HG03064 (cell line): ENCODE measurements around the gene MMUT.
A peak's percentile ranks its signal among the peaks of the same experiment; 100 is the strongest.
"Not testable (repeated sequence)": the region's sequence is repeated elsewhere in the genome, so short reads cannot be mapped to it uniquely, and the experiment has no call there.

Source experiments
- ATAC-seq: cut with Tn5 transposase; IDR thresholded peaks from one replicate; pipeline ENCODE4 v1.9.1; 2021; ENCODE audit warnings: low read depth; ENCODE audit not compliant: unreplicated experiment

The MMUT gene

DNA sequence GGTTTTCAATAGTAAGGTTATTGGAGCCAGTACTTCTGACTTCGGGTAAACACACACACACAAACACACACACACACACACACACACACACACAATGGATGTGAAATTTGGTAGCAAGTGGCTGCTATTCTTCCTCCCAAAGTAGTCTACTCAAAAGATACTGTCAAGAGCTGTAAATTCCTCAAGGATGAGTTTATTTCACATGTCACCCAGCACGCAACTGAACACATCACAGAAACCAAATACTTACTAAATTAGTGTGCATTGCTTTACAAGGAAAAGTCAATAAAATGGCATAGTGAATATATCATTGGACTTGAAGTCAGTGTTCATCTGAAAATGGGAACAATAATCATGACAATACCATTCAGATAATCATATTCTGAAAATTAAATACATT is 32.9 kb downstream of the MMUT start:
- no peak for ATAC-seq

DNA sequence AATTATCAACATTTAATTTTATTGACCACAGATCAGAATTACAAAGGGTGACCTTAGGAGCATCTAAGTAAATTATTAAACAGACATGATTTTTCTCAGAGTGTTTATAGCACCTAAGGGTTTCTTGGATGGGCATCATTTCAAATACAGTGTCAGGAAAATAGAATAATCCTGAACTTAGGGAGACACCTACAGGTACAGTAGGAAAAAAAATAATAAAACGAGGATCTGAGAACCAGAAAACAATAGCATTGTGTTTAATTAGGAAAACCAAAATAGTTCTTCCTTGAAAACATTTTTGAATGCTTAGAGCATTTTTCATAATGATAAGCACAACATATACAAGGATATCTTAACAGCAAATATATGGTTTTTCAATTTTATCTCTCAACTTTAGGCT is 39.2 kb downstream of the MMUT start:
- no peak for ATAC-seq

DNA sequence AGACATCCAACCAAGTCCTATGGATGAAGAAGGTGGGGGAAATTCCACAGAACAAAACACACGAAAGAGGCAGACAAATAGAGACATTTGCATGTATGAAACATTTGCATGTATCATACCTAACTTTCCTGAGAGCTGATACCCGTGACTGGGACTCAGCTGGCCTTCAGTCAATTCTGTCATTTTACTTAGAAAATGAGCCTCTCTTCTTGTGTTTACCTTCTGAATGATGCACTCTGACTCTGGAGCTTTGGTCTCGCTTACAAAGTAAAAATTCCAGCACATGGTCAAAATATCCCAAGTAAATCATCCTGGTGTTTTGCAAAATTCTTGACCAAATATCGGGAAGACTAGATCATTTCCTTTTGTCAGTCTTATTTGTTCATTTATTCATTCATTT is 46.9 kb downstream of the MMUT start:
- ATAC-seq, result no peak

DNA sequence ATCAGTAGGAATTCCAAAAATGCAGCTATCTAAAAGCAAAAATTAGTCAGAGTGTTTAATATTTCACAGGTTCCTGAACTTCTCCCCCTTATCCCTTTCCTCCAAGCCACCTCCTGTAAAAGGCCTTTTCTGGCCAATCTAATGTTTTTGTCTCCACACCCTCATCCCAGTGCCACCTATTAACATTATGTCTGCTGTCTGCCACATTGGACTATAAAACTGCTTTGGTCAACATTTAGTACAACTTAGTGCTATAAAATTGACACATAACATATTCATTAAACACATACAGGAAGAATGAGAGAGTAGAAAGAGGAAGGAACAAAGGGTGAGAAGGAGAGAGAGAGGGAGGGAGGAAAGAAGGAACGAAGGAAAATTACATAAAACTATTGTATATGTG is 47.7 kb downstream of the MMUT start:
- ATAC-seq, result no peak

DNA sequence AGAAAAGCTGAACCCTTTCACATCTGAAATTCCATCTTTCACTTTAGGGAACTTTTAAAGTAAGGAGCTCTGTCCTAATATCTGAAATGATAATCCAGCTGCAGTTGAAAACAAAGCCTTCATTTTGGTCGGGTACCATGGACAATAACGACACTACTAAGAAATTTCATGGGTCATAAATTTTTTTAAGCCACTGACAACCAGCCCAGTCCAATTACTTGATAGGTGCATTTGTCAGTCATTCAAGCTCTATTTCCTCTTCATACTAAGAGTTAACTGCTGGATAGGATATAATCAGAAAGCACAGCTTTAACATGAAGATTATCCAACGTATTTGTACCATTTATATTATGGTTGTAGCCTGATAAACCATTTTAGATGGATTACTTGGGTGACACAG is 52.5 kb downstream of the MMUT start:
- no peak for ATAC-seq

DNA sequence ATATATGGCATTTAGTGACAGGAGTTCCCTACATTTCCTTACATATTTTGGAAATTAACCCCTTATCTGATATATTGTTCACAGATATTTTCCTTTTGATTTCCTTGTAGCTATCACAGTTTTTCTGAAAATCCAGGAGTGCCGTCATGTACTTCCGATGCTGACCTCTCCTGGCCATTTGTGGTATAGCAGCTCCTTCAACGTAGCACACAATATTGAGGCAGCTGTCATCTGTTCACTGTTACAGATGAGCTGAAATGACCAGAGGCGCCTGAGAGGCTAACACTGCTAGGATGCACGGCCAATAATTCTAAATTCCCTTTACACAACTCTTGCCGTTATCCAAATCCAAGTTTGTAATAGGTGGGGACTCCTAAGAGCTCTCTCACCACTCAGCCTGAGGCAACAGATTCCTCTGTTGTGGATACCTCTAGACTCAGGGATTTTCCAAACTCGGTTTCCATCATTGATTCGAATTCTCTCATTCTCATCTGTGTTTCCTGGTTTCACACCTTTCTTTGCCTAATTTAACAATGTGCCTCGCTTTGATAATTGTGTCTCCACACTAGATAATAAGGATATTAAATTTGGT is 53.0 kb downstream of the MMUT start:
- peak; percentile 94 for ATAC-seq

DNA sequence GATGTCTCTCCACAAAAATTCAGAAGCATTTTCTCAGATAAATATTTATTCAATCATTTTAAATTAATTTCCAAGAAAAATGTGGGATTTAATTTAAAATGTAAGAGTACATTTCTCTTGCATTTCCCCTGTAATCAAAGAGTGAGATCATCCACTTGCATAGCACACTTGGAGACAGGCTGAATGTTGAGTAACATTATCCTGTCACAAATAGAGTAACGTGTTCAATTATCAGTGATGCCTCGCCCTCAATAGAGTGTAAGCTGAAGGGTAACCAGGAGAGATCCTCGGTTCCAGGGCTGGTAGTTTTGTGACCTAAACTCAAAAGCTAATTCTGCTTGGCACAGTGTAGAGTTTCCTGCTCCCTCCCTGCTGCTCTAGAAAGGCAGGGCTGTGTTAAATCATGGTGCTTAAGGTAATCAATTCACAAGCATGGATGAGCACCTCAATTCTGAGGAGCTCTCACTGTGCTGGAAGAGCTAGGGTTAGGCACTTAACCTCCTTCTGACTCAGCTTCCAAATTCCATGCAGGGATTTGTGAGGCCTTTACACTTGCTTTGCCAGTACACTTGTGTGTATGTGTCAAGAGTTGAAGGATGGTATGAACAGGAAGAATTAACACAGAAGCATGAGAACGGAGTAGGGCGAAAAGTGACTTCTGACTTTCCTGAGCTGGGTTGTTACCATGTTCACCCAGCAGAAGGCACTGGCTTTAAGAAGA is 56.6 kb downstream of the MMUT start:
- no peak for ATAC-seq

DNA sequence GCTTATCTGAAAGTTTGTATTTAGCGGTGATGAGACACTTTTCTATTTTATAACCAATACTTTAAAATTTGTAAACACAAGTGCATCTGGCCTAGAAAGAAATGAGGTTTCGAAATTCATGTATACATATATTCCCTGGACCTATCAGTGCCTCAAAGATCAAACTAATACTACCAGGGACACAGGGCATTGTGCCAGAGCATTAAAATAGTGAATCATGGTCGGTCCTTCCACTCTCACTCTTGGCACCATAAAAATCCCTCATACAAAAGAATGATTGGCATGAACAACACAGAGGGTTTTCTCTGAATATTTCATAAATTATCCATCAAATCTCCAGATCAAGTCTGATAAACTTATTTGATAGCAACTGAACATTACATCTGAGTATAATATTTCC is 62.0 kb downstream of the MMUT start:
- no peak for ATAC-seq

DNA sequence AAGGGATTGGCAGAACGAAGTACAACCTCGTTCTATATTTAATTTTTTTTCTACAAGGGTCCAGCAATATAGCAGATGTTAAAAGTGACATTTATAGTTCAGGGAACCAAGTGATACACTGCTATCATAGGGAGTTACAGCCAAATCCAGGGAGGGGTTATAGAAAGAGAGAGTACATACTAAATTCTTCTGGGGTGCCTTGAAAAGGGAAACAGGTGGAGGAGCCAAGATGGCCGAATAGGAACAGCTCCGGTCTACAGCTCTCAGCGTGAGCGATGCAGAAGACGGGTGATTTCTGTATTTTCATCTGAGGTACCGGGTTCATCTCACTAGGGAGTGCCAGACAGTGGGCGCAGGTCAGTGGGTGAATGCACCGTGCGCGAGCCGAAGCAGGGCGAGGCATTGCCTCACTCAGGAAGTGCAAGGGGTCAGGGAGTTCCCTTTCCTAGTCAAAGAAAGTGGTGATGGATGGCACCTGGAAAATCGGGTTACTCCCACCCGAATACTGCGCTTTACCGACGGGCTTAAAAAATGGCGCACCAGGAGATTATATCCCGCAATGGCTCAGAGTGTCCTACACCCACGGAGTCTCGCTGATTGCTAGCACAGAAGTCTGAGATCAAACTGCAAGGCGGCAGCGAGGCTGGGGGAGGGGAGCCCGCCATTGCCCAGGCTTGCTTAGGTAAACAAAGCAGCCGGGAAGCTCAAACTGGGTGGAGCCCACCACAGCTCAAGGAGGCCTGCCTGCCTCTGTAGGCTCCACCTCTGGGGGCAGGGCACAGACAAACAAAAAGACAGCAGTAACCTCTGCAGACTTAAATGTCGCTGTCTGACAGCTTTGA is 76.2 kb downstream of the MMUT start:
- not testable (repeated sequence) for ATAC-seq

DNA sequence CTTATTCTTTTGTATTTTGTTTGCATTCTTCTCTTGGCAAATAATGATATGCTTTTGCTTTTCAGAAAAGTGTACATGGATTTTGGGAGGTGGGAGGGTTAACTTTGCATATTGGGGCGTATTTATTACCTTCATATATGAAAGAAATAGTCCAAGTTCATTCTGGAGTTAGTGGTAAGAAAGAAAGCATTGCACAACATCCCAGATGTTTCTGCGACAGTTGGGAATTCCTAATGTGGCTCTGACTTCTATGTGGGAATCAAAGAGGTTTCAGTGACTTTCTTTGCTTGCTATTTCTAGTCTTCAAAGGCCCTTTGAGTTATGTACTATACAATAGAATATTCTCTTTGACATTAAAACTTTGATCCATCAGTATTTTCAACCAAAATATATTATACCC is 78.1 kb downstream of the MMUT start:
- no peak for ATAC-seq
